Measurements from ENCODE around the gene GATC.
A peak's percentile ranks its signal among the peaks of the same experiment; 100 is the strongest.

Gene GATC, protein sequence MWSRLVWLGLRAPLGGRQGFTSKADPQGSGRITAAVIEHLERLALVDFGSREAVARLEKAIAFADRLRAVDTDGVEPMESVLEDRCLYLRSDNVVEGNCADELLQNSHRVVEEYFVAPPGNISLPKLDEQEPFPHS

GRCh38 chr12:120445911-120446843 is at the start of gene GATC, which contains the start of gene TRIAP1:
Gene GATC, plus strand, starts transcription at chr12:120446444. Its CDS starts 37 bp downstream, at chr12:120446481.
Gene TRIAP1, minus strand, starts transcription at chr12:120446384. Its CDS starts 12 bp downstream, at chr12:120446372.
- Histone ChIP-seq H3K36me3 (replicated peaks; ENCODE audit: low read depth, low read length) (peaks cover 32% of the 10 kb centered on the region), H3K9ac (ENCODE audit: low read length) (peak within 1 kb of the TSS; percentile 90), H3K9me3 (ENCODE audit: insufficient read depth, low read length) (no peaks in the 10 kb centered on the region), H4K20me1 (ENCODE audit: insufficient read depth, low read length) (no peaks in the 10 kb centered on the region), H3K79me2 (ENCODE audit: low read length) (peaks cover 85% of the 10 kb centered on the region), H3K4me2 (ENCODE audit: low read length) (peak within 1 kb of the TSS; percentile 93), H3K27me3 (ENCODE audit: low read depth, low read length) (no peaks in the 10 kb centered on the region), H3K4me3 (ENCODE audit: low read length) (peak within 1 kb of the TSS; percentile 91), H3K4me1 (ENCODE audit: low read length) (peaks cover 17% of the 10 kb centered on the region), H2AFZ (ENCODE audit: low read depth, low read length) (peak within 1 kb of the TSS; percentile 73; the same call in 1 of the 2 replicates), H3K27ac (ENCODE audit: low read length) (peak within 1 kb of the TSS; percentile 70)
- no peak for TF ChIP-seq EZH2phosphoT487 (IDR thresholded peaks at IDR 0.05; ENCODE audit: low read depth)
- no peak for TF ChIP-seq CTCF (IDR thresholded peaks at IDR 0.05; ENCODE audit: low read depth, low read length)

DNA sequence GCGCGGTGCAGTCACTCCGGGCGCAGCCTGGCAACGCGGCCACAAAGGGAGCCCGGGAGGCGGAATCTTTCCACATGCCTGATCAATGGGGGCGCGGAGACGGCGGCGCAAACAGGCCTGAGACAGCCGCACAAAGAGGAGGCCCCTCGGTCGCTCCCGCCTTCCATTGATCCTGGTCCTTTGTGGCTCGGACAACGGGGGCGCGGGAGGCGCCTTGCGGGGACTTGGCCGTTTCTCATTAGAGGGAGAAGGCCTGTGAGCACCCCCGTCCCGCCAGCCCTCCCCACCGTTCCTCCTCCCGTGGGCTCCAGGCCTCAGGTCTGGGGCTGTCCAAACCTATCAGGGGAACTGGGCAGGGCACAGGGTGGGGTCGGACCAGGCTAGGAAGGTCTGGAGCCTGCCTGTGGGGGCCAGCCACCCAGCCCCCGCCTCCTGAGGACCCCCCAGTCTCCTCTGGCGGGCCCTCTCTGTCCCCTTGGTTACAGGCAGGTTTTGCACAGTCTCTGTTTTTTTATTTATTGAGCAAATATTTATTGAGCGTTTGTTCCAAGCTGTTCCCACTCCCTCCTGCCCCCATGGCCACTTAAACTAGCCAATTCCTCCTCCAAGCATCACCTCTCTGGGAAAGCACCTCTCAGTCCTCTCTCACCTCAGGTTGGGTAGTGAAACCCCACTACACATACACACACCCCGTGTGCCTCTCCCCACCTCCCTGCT is 48.3 kb upstream of the GATC start:
- Histone ChIP-seq H3K27me3 (ENCODE audit: low read depth, low read length) (no peaks in the 10 kb centered on the region), H2AFZ (ENCODE audit: low read depth, low read length) (no peak overlapping the region), H3K36me3 (replicated peaks; ENCODE audit: low read depth, low read length) (no peaks in the 10 kb centered on the region)

GRCh38 chr12:120399531-120399930 is 46.7 kb upstream of the GATC start:
- Histone ChIP-seq H3K27ac (ENCODE audit: low read length) (no peak overlapping the region), H3K9me3 (ENCODE audit: insufficient read depth, low read length) (no peaks in the 10 kb centered on the region), H3K4me1 (ENCODE audit: low read length) (peaks cover 26% of the 10 kb centered on the region), H3K4me2 (ENCODE audit: low read length) (peak overlapping the region; percentile 38), H4K20me1 (ENCODE audit: insufficient read depth, low read length) (no peaks in the 10 kb centered on the region), H3K79me2 (ENCODE audit: low read length) (no peaks in the 10 kb centered on the region), H3K27me3 (ENCODE audit: low read depth, low read length) (no peaks in the 10 kb centered on the region), H2AFZ (ENCODE audit: low read depth, low read length) (no peak overlapping the region), H3K9ac (ENCODE audit: low read length) (no peak overlapping the region), H3K4me3 (ENCODE audit: low read length) (no peak overlapping the region), H3K36me3 (replicated peaks; ENCODE audit: low read depth, low read length) (no peaks in the 10 kb centered on the region)
- TF ChIP-seq EZH2phosphoT487 (IDR thresholded peaks at IDR 0.05; ENCODE audit: low read depth), result no peak

More for the DNA sequence above, 48.3 kb upstream of the GATC start:
- no peaks in the 10 kb centered on the region for H4K20me1 ChIP-seq (ENCODE audit: insufficient read depth, low read length)
- H3K4me2 ChIP-seq (ENCODE audit: low read length), result peak overlapping the region; percentile 17; the same call in 1 of the 2 replicates
- no peaks in the 10 kb centered on the region for H3K9me3 ChIP-seq (ENCODE audit: insufficient read depth, low read length)
- no peak overlapping the region for H3K27ac ChIP-seq (ENCODE audit: low read length)
- no peaks in the 10 kb centered on the region for H3K79me2 ChIP-seq (ENCODE audit: low read length)
- no peak overlapping the region for H3K4me3 ChIP-seq (ENCODE audit: low read length)
- H3K9ac ChIP-seq (ENCODE audit: low read length), result no peak overlapping the region
- TF ChIP-seq CTCF (IDR thresholded peaks at IDR 0.05; ENCODE audit: low read depth, low read length) (no peak), EZH2phosphoT487 (IDR thresholded peaks at IDR 0.05; ENCODE audit: low read depth) (no peak)
- peaks cover 26% of the 10 kb centered on the region for H3K4me1 ChIP-seq (ENCODE audit: low read length)

- Histone ChIP-seq H3K27ac (ENCODE audit: low read length) (no peak overlapping the region), H3K4me3 (ENCODE audit: low read length) (no peak overlapping the region), H3K4me2 (ENCODE audit: low read length) (no peak overlapping the region), H3K27me3 (ENCODE audit: low read depth, low read length) (no peaks in the 10 kb centered on the region), H3K4me1 (ENCODE audit: low read length) (peaks cover 26% of the 10 kb centered on the region), H2AFZ (ENCODE audit: low read depth, low read length) (no peak overlapping the region; the same call in 1 of the 2 replicates), H3K9ac (ENCODE audit: low read length) (no peak overlapping the region), H4K20me1 (ENCODE audit: insufficient read depth, low read length) (no peaks in the 10 kb centered on the region), H3K36me3 (replicated peaks; ENCODE audit: low read depth, low read length) (no peaks in the 10 kb centered on the region), H3K9me3 (ENCODE audit: insufficient read depth, low read length) (no peaks in the 10 kb centered on the region), H3K79me2 (ENCODE audit: low read length) (no peaks in the 10 kb centered on the region)
- TF ChIP-seq CTCF (IDR thresholded peaks at IDR 0.05; ENCODE audit: low read depth, low read length) (no peak), EZH2phosphoT487 (IDR thresholded peaks at IDR 0.05; ENCODE audit: low read depth) (no peak)
Observed at GRCh38 chr12:120402217-120402616, 44.0 kb upstream of the GATC start.
